Endothelial cell (in vitro differentiated cells): ENCODE data around the gene SHCBP1L. TPM values are rescaled to one million over a fixed set of nuclear protein-coding genes. Genes with fewer than 3 reads are reported as not detected.

Experiments
- DNase-seq: peaks from one replicate; pipeline ENCODE4 v3.0.0; 2021; ENCODE audit warnings: low spot score
- H3K27ac Mint-ChIP-seq: one replicate; pipeline ENCODE4 v1.8.0; 2021; ENCODE audit warnings: mixed read lengths, inconsistent platforms; ENCODE audit not compliant: unreplicated experiment
- H3K27me3 Mint-ChIP-seq: one replicate; pipeline ENCODE4 v1.8.0; 2021; ENCODE audit warnings: mild to moderate bottlenecking, moderate library complexity, mixed read lengths, inconsistent platforms; ENCODE audit not compliant: unreplicated experiment
- H3K36me3 Mint-ChIP-seq: one replicate; pipeline ENCODE4 v1.8.0; 2021; ENCODE audit warnings: mild to moderate bottlenecking, low read depth, mixed read lengths, inconsistent platforms; ENCODE audit not compliant: unreplicated experiment
- H3K4me1 Mint-ChIP-seq: one replicate; pipeline ENCODE4 v1.8.0; 2021; ENCODE audit warnings: mild to moderate bottlenecking, mixed read lengths, inconsistent platforms; ENCODE audit not compliant: unreplicated experiment
- H3K4me3 Mint-ChIP-seq: one replicate; pipeline ENCODE4 v1.8.0; 2021; ENCODE audit warnings: mild to moderate bottlenecking, mixed read lengths, inconsistent platforms; ENCODE audit not compliant: unreplicated experiment
- H3K9me3 Mint-ChIP-seq: one replicate; pipeline ENCODE4 v1.8.0; 2021; ENCODE audit warnings: mixed read lengths, inconsistent platforms; ENCODE audit not compliant: unreplicated experiment
- total RNA-seq: library from RNA; stranded (reverse); fragmentation: NEBNext Ultra II Directional; extraction: Animal tissue kit (Norgen Biotek cat#: 25700); gene quantifications from one replicate; pipeline ENCODE4 v1.2.1, GENCODE V29; 2021; ENCODE audit not compliant: unreplicated experiment
- TF ChIP-seq, protein P1 (sequence below): fragments of 200-600 bp; sonication (generic); IDR thresholded peaks from one replicate; pipeline ENCODE4 v1.5.0; 2021; ENCODE audit warnings: antibody characterized with exemption; ENCODE audit not compliant: unreplicated experiment

Gene SHCBP1L
- total RNA-seq, 1 donor from 2014 or later = not detected

- Mint-ChIP-seq H3K27ac (no peak overlapping the region), H3K9me3 (no peaks in the 10 kb centered on the region), H3K4me1 (peaks cover 8% of the 10 kb centered on the region), H3K4me3 (no peak overlapping the region), H3K27me3 (no peaks in the 10 kb centered on the region), H3K36me3 (no peaks in the 10 kb centered on the region)
- DNase-seq = no peak
- TF ChIP-seq, protein P1, sequence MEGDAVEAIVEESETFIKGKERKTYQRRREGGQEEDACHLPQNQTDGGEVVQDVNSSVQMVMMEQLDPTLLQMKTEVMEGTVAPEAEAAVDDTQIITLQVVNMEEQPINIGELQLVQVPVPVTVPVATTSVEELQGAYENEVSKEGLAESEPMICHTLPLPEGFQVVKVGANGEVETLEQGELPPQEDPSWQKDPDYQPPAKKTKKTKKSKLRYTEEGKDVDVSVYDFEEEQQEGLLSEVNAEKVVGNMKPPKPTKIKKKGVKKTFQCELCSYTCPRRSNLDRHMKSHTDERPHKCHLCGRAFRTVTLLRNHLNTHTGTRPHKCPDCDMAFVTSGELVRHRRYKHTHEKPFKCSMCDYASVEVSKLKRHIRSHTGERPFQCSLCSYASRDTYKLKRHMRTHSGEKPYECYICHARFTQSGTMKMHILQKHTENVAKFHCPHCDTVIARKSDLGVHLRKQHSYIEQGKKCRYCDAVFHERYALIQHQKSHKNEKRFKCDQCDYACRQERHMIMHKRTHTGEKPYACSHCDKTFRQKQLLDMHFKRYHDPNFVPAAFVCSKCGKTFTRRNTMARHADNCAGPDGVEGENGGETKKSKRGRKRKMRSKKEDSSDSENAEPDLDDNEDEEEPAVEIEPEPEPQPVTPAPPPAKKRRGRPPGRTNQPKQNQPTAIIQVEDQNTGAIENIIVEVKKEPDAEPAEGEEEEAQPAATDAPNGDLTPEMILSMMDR = no peak
Observed at GRCh38 chr1:182930985-182931384, 22.0 kb downstream of the SHCBP1L start.

DNA sequence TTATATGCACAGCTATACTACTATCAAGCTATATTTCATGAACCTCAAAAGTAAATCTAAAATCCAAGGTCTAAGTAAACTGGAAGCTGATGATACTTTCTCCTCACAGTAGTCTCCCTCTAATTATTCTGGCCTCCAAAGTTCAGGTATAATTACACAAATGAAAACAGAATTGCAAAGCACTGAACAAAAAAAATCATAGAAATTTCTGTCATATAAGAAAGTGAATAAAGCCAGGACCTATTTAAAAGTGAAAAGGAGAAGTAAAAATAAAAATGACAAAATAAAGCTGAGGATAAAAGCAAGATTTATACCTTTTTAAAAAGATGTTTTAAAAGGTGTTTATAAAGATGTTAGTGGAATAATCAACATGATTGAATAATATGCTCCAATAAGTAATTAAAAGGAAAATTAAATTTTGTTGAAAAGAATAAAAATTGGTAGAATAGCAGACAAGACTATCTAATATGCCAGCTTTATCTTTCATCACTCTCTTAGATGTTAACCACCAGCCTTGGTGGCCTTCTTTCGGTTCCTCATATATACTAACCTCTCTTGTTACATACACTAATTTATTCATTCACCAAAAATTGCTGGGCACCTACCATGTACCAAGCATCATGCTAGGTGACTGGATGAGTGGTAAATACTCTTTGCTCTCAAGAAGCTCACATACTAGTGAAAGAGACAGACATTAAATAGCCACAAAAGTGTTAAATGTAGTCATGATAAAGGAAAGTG, 25.1 kb downstream of the SHCBP1L start:
- Mint-ChIP-seq H3K27me3 (no peaks in the 10 kb centered on the region), H3K36me3 (no peaks in the 10 kb centered on the region), H3K4me1 (peaks cover 8% of the 10 kb centered on the region), H3K9me3 (no peaks in the 10 kb centered on the region), H3K27ac (no peak overlapping the region), H3K4me3 (no peak overlapping the region)
- no peak for DNase-seq
- TF ChIP-seq, protein P1 = no peak

GRCh38 chr1:182925661-182926060, 27.3 kb downstream of the SHCBP1L start:
- TF ChIP-seq, protein P1 = no peak
- Mint-ChIP-seq H3K9me3 (no peaks in the 10 kb centered on the region), H3K27ac (no peak overlapping the region), H3K36me3 (no peaks in the 10 kb centered on the region), H3K27me3 (no peaks in the 10 kb centered on the region), H3K4me3 (no peak overlapping the region), H3K4me1 (peaks cover 8% of the 10 kb centered on the region)
- DNase-seq = no peak

GRCh38 chr1:182917378-182917777, 35.6 kb downstream of the SHCBP1L start:
- Mint-ChIP-seq H3K4me3 (no peak overlapping the region), H3K27me3 (peaks cover 4% of the 10 kb centered on the region)

DNA sequence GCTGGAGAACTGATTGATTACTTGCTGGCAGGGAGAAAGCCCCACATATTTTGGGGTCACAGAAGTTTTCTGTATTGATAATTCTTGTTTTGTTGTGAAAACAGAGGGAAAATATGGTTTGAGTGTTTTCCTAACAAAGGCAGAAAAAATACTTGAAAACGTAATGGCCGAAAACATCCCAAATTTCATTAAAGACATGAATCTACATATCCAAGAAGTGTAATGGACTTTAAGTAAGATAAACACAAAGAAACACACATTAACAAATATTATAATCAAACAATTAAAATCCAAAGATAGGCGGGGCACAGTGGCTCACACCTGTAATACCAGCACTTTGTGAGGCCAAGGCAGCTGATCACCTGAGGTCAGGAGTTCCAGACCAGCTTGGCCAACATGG, 39.6 kb downstream of the SHCBP1L start:
- H3K27ac Mint-ChIP-seq = no peak overlapping the region
- no peaks in the 10 kb centered on the region for H3K9me3 Mint-ChIP-seq
- H3K4me1 Mint-ChIP-seq = no peaks in the 10 kb centered on the region
- H3K27me3 Mint-ChIP-seq = peaks cover 1% of the 10 kb centered on the region
- DNase-seq = no peak
- peaks cover 3% of the 10 kb centered on the region for H3K36me3 Mint-ChIP-seq
- H3K4me3 Mint-ChIP-seq = no peak overlapping the region
- TF ChIP-seq, protein P1 = no peak

More at GRCh38 chr1:182917378-182917777, 35.6 kb downstream of the SHCBP1L start:
- H3K9me3 Mint-ChIP-seq = no peaks in the 10 kb centered on the region
- DNase-seq = no peak
- no peaks in the 10 kb centered on the region for H3K36me3 Mint-ChIP-seq
- TF ChIP-seq, protein P1 = no peak
- H3K27ac Mint-ChIP-seq = no peak overlapping the region
- no peaks in the 10 kb centered on the region for H3K4me1 Mint-ChIP-seq
